ENCODE measurements around the gene DENND1A. TPM values are rescaled to one million over a fixed set of nuclear protein-coding genes. Genes with fewer than 3 reads are reported as not detected.
"Not testable (repeated sequence)": the region's sequence is repeated elsewhere in the genome, so short reads cannot be mapped to it uniquely, and the experiment has no call there.

The DENND1A gene, protein sequence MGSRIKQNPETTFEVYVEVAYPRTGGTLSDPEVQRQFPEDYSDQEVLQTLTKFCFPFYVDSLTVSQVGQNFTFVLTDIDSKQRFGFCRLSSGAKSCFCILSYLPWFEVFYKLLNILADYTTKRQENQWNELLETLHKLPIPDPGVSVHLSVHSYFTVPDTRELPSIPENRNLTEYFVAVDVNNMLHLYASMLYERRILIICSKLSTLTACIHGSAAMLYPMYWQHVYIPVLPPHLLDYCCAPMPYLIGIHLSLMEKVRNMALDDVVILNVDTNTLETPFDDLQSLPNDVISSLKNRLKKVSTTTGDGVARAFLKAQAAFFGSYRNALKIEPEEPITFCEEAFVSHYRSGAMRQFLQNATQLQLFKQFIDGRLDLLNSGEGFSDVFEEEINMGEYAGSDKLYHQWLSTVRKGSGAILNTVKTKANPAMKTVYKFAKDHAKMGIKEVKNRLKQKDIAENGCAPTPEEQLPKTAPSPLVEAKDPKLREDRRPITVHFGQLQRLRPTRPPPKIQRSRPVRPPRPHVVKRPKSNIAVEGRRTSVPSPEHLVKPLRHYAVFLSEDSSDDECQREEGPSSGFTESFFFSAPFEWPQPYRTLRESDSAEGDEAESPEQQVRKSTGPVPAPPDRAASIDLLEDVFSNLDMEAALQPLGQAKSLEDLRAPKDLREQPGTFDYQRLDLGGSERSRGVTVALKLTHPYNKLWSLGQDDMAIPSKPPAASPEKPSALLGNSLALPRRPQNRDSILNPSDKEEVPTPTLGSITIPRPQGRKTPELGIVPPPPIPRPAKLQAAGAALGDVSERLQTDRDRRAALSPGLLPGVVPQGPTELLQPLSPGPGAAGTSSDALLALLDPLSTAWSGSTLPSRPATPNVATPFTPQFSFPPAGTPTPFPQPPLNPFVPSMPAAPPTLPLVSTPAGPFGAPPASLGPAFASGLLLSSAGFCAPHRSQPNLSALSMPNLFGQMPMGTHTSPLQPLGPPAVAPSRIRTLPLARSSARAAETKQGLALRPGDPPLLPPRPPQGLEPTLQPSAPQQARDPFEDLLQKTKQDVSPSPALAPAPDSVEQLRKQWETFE
- total RNA-seq = 10 to 100 TPM; 18.5 to 20.1 TPM

DNA sequence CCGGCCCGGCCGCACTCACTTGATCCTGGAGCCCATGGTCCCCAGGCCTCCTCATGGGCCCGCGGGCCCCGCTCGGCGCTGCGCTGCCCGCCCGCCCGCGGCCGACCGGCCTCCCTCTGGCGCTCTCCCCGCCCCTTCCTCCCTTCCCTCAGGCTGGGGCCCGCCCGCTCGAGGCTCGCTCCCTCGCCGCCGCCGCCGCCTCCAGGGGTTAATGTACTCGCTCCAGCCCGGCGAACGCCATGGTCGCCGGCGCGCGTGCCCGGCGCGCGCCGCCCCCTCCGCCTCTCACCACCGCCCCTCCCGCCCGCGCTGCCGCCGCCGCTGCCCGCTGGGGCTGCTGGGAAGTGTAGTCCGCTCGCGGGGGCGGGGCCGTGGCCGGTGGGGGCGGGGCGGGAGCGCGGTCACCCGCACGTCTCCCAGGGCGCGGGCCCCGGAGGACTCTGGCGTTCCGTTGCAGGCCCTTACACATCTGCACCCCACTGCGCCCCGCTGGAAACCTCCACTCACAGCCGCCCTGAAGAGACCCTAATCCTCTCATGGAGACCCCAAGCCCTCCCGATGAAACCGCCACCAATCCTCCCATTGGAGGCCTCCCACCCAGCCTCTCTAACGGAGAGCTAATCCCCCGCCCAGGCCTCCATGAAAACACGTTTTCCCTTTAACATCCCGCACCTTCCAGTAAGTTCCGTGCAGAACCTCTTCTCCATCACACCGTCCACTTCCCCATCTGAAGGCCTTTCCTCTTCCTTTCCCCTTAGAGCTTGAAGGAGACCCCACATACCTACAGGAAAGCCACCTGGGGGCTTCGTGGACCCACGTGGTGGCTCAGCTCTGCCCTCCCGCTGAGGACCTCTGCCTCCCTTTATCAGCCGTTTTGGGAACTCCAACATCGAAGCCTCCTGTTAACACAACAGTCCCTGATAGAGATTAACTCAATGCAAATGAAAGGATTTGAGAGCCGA is at the start of gene DENND1A:
Gene DENND1A, minus strand, starts transcription at position 257 of the 962 bp plus-strand sequence. Its CDS starts 221 bp downstream, at position 36.
- POLR2A ChIA-PET = no interaction called here
- CTCF ChIA-PET = no interaction called here

DNA sequence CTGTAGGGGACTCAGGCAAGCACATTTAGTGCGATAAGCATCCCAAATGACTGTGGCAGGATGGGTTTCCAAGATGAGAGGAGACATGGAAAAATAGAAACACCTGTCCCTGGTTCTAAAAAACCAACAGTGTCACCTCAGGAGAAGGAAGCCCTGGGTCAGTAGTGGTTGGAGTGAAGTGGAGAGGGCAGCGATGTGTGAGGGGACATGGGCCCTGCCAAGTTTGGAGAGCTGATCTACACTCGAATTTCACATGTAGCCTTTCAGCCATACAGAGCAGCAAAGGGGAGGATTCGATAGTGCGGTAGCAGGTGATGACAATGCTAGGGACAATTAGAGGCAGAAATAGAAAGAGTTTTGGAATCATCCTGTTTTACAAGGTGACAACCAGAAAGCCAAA is 49.1 kb upstream of the DENND1A start:
- ChIA-PET POLR2A (no interaction called here), CTCF (no interaction called here)

DNA sequence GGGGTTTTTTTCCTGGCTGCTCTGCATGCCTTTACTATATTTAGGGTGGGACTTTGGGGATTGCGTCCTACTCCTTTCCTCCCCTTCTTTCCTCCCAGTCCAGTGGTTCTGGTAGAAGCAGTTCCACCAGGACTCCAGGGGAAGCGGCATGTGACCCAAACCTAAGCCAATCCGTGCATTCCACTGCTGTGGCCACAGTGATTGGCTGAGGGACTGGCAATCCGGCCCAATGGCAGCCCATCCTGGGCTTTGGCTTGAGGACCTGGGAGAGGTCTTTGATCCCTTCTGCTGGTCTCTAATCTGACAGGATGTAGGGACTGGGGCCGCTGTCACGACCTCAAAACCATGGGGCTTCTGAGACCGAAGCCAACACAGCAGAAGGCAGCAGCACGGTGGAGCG is 46.7 kb upstream of the DENND1A start:
- CTCF ChIA-PET, POLR2A ChIA-PET: not testable (repeated sequence)

DNA sequence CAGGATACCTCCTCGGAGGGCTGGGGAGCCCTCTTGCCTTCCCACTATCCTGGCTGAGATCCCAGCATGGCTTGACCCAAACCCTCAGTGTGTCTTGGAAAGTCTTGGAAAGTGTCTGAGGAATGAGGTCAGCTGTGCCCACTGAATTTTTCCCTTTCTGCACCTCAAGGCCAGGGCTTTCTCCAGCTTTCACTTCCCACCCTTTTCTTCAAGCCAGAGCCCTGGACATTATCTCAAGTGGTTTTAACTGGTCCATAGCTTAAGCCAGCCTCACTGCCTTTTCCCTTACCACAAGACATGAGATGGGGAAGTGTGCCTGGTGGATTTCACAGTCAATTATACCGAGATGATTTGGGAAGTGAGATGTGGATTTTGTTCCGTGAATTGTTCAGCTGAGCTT is 45.9 kb upstream of the DENND1A start:
- CTCF ChIA-PET = no interaction called here

DNA sequence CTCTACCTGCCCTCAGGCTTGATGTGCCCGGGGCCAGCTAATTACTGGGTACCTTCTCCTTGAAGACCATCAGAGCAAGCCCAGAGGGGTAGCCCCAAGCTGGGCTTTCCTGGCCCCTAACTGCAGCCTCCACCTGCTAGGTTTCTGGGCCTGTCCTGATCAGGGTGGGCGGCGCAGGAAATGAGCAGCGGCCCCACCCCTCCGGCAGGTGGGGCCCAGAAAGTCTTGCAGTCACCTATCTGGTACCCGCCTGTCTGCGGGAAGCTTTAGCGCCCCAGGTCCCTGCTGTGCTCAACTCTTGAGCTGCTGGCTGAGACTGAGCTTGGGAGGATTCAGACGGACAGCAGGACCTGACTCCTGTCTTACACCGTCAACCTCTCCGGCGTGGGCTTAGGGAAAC is 44.5 kb upstream of the DENND1A start:
- CTCF ChIA-PET = no interaction called here
- POLR2A ChIA-PET = no interaction called here

More for the DNA sequence above, 45.9 kb upstream of the DENND1A start:
- POLR2A ChIA-PET = no interaction called here

DNA sequence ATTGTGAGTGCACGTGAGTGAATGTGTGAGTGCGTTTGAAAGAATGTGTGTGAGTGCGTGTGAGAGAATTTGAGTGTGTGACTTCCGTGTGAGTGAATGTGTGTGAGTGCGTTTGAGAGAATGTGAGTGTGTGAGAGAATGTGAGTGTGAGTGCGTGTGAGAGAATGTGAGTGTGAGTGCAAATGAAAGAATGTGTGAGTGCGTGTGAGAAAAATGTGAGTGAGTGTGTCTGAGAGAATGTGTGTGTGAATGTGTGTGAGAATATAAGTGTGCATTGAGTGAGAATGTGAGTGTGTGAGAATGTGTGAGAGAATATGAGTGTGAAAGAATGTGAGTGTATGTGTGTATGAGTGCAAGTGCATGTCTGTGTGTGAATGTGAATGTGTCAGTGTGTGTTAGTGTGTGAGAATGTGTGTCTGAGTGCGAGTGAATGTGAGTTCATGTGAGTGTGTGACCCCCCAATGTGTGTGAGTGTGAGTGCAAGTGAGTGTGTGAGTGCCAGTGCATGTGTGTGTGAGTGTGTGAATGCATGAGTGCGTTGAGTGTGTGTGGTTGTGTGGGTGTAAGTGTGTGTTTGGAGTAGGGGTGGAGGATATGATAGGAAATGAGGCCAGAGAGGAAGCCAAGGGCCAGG is 43.8 kb upstream of the DENND1A start:
- CTCF ChIA-PET = no interaction called here
- POLR2A ChIA-PET = no interaction called here

DNA sequence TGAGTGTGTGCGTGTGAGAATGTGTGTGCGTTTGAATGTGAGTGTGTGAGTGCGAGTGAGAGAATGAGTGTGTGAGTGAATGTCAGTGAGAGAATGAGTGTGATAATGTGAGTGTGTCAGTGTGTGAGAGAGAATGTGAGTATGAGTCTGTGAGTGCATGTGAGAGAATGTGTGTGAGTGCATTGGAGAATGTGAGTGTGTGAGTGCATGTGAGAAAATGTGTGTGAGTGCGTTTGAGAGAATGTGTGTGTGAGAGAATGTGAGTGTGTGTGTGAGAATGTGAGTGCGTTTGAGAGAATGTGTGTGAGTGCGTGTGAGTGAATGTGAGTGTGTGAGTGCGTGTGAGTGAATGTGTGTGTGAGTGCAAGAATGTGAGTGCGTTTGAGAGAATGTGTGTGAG is 42.7 kb upstream of the DENND1A start:
- CTCF ChIA-PET = no interaction called here
- POLR2A ChIA-PET = no interaction called here

DNA sequence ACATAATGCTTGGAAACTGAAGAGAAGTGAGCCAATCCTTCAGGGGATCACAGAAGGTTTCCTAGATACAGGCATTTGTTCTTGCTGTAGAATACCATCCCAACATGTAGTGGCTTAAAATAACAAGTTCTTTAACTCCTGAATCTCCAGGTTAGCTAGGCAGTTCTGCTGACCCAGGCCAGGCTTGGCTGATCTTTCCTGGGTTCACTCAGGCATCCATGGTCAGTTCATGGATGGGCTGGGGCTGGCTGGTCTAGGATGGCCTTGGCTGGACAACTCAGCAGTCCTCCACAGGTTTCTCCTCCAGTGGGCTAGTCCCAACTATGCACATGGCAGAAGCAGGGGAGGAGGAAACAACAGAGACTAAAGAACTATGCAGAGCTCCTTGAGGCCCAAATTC is 37.4 kb upstream of the DENND1A start:
- POLR2A ChIA-PET = no interaction called here
- CTCF ChIA-PET = no interaction called here

DNA sequence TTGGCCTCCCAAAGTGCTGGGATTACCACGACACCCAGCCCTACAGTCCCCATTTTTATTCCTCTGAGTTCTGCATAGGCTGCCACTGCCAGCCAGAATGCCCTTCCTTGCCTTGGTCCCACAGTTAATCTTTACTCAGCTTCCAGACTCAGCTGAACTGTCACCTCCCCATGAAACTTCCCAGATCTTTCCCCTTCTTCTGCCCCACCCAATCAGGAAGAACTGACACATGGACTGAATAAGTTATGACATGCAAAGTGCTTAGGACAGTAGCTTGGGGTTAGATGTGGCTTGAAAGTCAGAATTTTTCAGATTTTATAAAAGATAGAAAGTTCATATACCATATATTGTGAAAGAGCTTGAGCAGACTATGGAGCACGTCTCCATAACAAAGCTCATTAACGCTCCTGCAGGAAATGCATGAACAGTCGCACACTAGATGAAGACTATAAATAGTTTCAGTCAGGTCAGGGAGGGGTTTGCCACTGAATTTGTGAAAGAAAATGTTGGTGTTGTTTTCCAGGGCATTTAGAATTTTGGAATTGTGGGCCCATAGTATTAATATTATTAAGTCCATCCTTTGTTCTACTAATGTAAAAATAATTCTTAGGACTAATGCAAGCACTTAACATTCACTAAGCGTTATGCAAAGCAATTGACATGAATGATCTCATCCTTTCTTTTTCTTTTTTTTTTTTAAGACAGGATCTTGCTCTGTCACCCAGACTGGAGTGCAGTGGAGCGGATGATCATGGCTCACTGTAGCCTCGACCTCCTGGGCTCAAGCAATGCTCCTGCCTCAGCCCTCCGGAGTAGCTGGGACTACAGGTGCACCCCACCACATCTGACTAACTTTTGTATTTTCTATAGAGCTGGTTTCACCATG is 36.1 kb upstream of the DENND1A start:
- ChIA-PET POLR2A (no interaction called here), CTCF (no interaction called here)

DNA sequence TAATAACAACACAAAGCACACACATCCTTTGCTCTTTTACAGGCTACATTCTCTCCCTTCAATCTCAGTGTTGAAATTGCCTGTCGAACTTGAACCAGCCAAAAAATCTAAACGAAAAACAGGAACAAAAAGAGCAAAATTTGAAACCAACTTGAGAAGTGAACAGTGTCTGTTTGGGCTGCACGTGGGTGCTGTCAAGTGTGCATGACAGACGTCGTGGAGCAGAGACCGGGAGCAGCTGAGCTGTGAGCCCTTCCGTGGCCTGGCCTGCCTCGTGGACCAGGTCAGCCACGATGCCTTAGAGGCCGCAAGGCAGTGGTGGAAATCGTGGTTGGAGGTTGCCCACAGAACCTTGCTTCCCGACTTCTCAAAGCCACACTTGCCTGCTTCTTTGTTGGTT is 34.8 kb upstream of the DENND1A start:
- ChIA-PET CTCF (no interaction called here), POLR2A (no interaction called here)

DNA sequence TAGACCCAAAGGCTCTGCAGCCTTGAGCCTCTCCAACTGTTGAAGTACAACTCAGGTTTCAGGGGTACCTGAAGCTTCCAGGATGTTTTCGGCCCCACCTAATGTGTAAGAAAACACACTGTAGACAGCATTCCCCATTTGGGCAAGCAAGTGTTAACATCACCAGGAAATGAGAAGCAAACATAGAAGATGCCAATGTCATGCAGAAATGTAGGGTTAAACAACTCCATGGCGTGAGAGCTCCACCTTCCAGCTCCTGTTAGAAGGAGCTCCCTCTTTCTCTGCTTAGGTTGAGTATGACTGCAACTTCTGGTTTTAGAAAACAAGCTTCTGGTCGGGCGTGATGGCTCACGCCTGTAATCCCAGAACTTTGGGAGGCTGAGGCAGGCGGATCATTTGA is 31.0 kb upstream of the DENND1A start:
- POLR2A ChIA-PET = no interaction called here
- CTCF ChIA-PET = interaction anchor here (1.5 kb wide), 1 partner anchor 80 kb away, joined by 4 read pairs; no protein-coding TSS in a partner anchor

DNA sequence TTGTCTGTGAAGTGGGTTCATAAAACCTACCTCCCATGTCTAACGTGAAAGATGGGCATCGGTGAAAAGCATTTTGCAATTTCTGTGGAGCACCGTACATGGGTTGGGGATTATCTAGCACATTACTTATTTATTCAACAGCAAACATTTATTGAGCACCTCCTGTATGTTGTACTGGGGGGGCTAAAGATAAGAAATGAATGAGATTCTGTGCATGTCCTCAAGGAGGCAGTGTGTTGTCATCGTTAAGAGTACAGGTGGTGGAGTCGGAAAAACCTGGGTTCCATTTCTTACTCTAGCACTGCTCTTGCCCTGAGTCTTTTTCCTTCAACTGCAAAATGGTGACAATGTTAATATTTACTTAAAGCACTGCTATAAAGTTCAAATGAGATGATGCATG is 30.4 kb upstream of the DENND1A start:
- CTCF ChIA-PET = interaction anchor here (1.5 kb wide), 1 partner anchor 80 kb away, joined by 4 read pairs; no protein-coding TSS in a partner anchor

DNA sequence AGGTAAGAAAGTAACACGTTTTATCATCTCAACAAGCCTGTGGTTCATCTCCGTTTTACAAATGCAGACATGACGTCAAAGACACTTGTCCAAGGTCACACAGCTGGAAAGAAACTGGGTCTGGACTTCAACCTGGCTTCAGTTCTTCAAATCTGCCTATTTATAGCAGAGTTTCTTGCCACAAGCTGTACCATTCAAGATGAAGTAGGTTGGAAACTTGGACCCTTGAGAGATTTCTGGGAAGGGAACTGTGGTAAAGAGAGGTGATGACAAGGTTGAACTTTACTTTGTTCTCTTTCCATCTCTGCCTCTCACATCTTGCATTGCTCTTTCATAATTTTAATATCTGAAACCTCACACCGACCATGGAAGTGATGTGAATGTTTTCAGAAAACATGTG is 29.9 kb upstream of the DENND1A start:
- POLR2A ChIA-PET = no interaction called here

More for the DNA sequence above, 30.4 kb upstream of the DENND1A start:
- POLR2A ChIA-PET = no interaction called here

DNA sequence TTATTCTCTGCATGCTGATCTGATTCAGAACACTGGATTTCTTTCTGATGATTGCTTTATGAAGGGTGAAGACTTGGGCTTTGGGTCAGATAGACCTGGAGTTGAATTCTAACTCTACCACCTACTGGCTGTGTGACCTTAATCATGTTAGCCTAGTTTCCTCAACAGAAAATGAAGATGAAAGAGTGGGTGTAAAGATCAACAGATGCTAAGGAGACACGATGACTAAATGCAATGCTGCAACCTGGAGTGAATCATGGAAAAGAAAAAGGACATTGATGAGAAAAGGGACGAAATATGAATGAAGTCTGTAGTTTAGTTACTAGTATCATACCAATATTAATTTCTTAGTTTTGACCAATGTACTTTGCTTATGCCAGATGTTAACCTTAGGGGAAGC is 27.8 kb upstream of the DENND1A start:
- CTCF ChIA-PET = no interaction called here
- POLR2A ChIA-PET = no interaction called here

More for the DNA sequence above, 29.9 kb upstream of the DENND1A start:
- CTCF ChIA-PET = no interaction called here

DNA sequence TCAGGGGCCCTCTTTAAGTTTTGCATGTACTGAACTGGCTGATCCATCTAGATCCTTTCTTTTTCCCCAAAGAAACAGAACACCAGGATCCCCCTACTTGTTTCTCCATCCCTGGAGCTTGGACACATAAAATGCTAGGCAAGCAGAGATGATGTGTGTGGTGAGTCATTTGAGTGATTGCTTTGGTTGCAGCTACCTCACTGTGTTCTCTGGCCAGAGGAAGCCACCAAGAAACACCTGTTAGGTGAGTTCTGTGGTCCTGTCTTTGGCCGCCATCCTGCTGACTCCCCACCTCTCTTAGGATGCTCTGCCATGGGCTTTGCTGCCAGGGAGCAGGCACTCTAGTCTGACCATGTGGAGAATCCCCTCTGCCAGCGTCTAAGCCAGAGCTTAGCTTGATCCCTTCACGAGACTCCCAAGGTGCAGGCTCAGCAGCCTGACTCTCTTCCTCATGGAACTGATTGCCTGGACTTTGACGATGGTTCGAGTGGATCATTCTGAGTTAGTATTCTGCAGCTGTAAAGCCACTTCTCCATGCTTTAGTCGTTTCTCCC is 27.3 kb upstream of the DENND1A start:
- CTCF ChIA-PET = no interaction called here
- POLR2A ChIA-PET = no interaction called here

DNA sequence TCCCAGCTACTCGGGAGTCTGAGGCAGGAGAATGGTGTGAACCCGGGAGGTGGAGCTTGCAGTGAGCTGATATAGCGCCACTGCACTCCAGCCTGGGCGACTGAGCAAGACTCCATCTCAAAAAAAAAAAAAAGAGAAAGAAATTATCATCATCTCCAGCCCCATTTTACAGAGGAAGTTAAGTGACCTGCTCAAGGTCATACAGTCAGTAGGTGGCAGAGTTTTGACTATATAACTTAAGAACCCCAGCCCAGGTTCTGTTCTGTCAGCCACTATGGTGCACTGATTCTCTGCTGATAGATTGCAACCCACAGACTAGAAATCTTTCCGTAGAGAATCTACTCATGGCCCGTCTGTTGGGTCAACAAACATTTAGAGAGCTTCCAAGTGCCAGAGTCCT is 25.7 kb upstream of the DENND1A start:
- ChIA-PET CTCF (interaction anchor here (0.6 to 0.7 kb wide), 2 partner anchors 9 to 95 kb away, joined by 3 read pairs; no protein-coding TSS in a partner anchor), POLR2A (no interaction called here)

DNA sequence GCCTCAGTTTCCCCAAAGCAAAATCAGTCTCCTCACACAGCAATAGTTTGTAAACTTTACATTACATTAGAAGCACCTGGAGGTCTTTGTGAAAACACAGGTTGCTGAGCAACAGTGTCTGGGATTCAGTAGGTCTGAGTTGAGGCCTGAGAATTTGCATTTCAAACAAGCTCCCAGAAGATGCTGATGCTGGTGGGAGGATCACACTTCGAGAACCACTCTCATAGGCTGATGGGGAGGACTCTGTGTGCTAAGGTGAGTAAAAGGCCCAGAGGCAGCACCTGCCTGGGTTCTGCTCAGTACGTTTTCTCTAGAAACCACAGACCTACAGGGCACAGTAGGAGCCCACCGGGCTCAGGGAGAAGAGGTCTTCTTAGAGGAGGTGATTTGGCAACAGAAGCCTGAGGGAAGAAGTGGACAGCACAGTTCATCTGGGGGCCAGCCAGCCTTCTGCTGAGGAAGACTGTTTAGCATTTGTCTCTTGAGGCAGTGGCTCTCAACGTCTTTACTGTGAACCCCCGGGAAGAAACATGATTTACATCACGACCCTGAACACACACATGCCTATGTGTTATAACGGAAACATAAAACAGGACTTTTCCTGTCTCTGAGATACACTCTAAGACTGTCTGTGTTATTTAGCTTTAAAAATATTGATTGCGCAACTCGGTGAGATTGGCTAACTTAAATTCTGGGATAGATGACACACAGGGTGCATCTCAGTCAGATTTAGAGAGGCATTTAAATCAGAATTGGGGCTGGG is 24.8 kb upstream of the DENND1A start:
- CTCF ChIA-PET = interaction anchor here (0.7 kb wide), 1 partner anchor 96 kb away, joined by 3 read pairs; no protein-coding TSS in a partner anchor
- POLR2A ChIA-PET = no interaction called here
